ENCODE data around the gene ERICH6.
A peak's percentile ranks its signal among the peaks of the same experiment; 100 is the strongest.

Gene ERICH6

DNA sequence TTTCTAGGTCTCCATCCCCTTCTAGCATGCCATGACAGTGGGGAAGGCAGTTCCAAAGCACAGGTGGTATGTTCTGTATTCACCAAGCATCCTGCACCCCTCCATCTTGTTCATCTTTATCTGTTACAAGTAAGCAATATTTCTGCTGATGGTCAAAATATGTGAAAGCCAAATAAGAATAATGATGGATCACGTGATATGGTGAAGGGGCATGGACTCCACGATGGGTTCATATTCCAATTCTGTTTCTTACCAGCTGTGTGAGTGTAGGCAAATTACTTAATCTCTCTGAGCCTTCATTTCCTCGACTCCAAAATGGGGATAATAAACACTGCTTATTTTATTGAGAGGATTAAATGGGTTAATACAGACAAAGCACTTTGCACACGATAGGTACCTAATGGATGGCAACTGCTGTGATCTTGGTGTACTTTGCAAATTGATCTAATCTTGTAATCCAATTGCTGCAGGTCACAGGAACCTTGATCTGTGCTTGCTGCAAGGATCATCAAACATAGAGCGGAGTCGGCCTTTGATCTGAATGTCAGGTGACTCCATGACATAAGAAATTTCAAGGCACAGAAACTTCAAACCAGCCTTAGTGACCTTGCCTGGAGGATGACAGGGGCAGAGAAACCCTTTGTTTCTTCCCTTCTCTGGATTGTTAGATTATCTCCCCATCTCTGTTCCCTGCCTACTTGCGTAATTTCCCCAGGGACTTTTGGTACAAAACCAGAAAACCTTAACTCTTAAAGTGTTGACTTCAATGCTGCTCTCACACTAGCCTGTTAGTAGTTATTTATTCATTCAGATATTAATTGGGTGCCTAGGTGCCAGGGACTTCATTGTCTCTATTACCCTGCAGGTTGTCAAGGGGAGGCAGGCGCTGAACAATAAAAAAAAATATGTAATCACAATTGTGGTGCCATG lies 33.4 kb upstream of the ERICH6 start:
- DNase-seq = no peak

DNA sequence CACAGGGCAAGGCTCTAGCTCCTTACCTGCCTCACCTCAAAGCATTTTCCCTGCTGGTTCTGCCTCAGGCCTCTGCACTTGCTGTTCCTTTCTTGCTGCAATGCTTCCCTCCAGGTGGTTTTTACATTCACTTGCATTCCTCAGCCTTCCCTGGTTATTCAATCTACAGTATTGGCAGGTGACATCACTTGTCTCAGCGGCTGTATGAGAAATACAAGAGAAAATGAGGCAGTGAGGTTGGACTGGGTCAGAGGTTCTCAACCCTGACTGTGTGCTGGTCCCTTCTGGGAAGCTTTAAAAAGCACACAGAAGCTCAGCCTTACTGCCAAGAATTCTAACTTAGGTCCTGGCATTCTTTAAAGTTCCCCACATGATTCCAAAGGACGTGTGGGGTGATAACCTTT lies 32.6 kb upstream of the ERICH6 start:
- no peak for DNase-seq

GRCh38 chr3:150734795-150735119 lies 31.0 kb upstream of the ERICH6 start:
- no peak for DNase-seq

GRCh38 chr3:150733936-150734794 lies 30.4 kb upstream of the ERICH6 start:
- no peak for DNase-seq

GRCh38 chr3:150733373-150733935 lies 29.7 kb upstream of the ERICH6 start:
- DNase-seq = no peak

- no peak for DNase-seq
Observed at GRCh38 chr3:150729682-150730360, 26.1 kb upstream of the ERICH6 start.

DNA sequence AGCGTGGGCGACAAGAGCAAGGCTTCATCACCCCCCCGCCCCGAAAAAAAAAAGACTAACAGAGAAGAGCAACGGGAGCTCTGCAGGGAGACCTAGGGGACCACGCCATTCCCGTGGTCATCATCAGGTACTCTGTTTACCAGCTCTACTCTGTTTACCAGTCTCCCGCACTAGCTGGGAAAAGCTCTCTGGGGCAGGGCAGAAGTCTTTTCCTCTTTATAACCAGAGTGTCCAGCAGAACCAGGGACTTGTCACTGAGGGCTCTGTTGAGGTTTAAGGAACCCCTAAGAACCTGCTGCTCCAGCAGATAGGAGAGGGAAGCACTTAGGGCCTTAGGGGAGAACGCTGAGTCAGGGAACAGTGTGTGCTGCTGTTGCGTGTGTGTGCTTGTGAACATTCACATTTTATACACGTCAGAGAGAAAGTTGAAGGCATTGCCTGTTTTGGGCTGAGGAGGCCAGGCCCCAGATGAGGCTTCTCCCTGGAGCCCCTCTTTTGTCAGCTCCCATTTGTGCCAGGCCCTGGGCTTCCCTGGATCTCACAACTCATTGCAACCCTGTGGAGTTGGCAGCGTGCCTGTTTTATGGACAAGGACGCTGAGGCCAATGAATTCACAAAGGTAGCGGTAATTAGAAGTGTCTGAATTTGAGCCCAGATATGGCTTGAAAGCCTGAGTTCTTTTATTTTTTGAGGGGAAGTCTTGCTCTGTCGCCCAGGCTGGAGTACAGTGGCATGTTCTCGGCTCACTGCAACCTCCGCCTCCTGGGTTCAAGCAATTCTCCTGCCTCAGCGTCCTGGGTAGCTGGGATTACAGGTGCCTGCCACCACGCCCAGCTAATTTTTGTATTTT lies 24.2 kb upstream of the ERICH6 start:
- DNase-seq = no peak

GRCh38 chr3:150725548-150725947 lies 21.8 kb upstream of the ERICH6 start:
- DNase-seq = no peak

DNA sequence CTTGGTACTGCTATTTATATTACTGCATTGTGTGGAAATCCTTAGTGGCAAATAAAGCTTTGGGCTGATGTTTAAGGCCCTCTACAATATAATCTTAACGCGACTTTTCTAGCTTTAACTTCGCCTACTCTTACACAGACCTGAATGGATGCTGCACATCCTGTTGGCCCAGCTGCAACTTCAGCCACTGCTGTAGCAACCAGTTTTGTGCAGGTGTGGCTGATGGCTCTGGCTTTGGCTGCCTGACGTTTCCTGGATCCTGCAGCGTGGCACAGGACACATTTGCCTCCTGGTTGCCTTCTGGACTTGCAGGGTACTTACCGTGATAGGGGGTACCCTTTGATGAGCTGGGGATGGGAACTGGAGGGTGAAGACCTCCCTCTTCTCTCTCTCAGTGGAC lies 20.2 kb upstream of the ERICH6 start:
- DNase-seq = no peak

GRCh38 chr3:150722267-150722666 lies 18.5 kb upstream of the ERICH6 start:
- DNase-seq = no peak

DNA sequence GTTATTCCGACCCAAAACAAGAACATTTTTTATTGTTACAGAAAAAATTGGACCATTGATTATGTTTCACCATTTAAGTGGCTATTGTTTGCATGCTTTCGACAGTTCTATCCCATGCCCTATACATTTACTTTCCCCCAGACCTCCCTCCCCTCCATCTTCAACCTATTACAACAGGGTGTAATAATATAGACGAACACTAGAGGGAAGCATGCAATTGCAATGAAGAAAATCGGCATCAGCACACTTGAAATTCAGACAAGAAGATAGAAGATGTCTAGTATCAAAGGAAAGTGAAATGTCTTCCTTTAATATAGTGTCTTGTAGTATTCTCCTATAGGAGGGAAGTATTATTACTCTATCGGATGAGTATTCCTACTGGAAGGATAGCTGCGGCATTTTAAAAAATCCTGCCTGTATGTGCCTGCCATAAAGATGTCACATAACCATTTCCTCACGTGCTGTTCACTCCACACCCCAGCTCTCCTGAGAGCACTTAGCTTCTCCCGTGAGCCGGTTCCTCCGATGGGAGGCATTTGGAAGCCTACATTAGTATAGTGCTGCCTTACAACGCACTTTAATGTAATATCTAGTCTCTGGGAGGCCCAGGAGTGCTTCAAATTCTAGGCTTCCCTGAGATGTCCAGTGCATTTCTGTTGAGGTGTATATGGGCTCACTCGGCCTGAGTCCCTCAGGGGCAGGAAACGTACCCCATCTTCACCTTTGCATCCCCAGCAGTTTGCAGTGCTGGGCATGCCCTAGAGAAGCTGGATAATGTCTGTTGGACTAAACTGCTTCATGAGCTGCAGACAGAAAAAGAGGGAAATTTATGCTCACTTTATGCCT lies 17.8 kb upstream of the ERICH6 start:
- DNase-seq = peak; percentile 79

- no peak for DNase-seq
Observed at GRCh38 chr3:150720444-150720843, 16.7 kb upstream of the ERICH6 start.

GRCh38 chr3:150710097-150710496 lies 6.4 kb upstream of the ERICH6 start:
- no peak for DNase-seq

DNA sequence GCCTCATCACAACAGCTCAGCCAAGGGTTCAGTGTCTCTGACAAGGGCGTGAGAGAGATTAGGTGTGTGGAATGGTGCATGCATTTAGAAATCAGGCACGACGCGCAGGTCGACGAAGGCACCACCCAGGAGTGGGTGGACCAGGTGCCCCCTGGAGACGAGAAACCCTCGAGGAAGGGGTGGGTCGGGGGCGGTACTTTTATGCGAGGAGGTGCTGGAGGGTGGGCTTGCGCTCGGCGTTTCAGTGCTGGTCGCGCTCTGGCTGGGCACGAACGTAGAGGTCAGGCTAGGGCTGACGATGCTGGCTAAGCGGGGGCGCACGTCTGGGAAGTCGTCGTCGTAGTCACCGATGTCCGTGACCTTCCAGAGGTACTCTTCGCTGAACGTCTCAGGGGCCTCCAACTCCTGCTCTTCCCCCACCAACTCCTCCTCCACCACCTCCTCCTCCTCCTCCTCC lies 393 bp downstream of the ERICH6 start:
- DNase-seq = no peak

DNA sequence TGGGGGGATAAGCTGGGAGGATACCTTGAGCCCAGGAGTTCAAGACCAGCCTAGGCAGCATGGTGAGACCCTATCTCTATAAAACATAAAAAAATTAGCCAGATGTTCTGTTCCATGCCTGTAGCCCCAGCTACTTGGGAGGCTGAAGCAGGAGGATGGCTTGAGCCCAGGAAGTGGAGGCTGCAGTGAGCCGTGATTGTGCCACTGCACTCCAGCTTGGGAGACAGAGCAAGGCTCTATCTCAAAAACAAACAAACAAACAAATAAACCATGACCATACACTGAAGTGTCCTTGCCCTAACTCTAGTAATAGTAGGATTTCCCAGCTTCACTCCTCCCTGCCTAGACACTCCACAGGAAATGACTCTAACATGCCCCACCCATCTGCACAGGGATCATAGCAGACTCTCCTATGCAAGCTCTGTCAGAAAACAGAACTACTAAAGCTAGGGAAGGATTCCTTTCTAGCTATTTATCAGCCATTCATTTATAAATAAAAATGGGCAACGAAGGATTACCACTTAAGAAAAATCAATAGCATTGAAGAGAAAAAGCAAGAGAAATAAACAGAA lies 4.6 kb downstream of the ERICH6 start:
- DNase-seq = no peak

DNA sequence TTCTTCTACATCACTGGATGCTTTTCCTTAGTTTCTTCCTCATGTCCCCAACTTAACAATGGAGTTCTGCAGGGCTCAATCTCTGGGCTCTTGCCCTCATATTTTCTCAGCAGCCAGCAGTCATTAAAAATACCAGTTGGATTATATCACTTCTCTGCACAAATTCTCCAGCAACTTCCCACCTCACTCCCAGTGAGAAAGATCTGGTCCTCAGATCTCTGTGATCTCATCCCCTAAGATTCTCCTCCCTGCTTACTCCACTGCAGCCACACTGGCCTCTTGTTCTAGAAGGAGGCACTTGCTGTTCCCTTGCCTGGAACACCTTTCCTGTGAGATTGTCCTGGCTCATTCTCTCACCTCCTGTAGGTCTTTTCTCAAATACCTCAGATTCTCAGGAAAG lies 6.1 kb downstream of the ERICH6 start:
- DNase-seq = no peak

DNA sequence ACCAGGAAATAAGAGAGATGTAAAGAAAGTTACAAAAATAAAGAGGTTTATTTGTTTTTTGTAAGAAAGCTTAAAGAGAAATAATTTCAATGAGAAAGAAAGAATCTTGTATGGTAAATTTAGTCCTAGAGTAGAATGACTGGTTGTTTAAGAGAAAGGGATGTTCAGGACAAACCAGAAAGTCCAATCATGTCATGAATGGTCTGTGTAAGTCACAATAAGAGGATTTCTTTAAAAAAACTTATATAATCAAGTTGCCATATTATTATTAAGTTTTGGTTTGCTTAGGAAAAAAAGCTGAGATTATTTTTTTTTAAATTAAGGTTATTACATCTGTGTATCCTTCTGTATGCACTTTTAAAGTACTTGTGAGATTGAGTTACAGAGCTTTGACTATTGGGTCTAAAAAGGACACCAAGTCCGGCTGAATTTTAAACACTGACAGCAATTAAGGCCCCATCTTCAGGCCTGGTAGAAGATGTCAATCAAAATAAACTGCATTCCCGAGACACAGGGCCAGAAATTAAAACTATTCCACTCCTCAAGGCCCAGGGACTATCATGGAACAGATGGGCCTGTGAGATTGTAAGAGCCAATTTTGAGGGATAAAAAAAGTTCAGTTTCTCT lies 12.2 kb downstream of the ERICH6 start:
- DNase-seq = no peak

- no peak for DNase-seq
Observed at GRCh38 chr3:150687613-150688012, 16.1 kb downstream of the ERICH6 start.

- no peak for DNase-seq
Observed at GRCh38 chr3:150682824-150683223, 20.9 kb downstream of the ERICH6 start.

GRCh38 chr3:150682279-150682678 lies 21.4 kb downstream of the ERICH6 start:
- DNase-seq = no peak

Measured in activated CD4-positive, alpha-beta T cell treated with anti-CD3 and anti-CD28 coated beads, Interleukin-2, Interleukin-6, amounts not matched to agents 100 ng/mL and 50 ng/mL, durations not matched to agents 16 hours and 8 hours (primary cell).